DOHH2 (cell line): ENCODE results near the gene INTS2.
"Not testable (repeated sequence)": the region's sequence is repeated elsewhere in the genome, so short reads cannot be mapped to it uniquely, and the experiment has no call there.

Experiments
- H3F3A ChIP-seq: fragments of 200-600 bp; sonication (generic), shearing (Covaris generic); 2 replicates; pipeline ENCODE4 v1.6.0; 2016; ENCODE audit warnings: antibody characterized with exemption, mild to moderate bottlenecking; ENCODE audit not compliant: control insufficient read depth, insufficient read depth
- H3K27ac ChIP-seq: fragments of 200-600 bp; sonication (generic); 2 replicates; pipeline ENCODE4 v1.5.1; 2014; ENCODE audit warnings: low read depth, mild to moderate bottlenecking, low read length, moderate library complexity
- H3K27me3 ChIP-seq: fragments of 200-600 bp; sonication (generic); 2 replicates; pipeline ENCODE4 v1.6.1; 2014; ENCODE audit warnings: mild to moderate bottlenecking, low read length, mixed read lengths; ENCODE audit not compliant: control insufficient read depth
- H3K36me3 ChIP-seq: fragments of 200-600 bp; sonication (generic); 2 replicates; pipeline ENCODE4 v1.6.1; 2014; ENCODE audit warnings: mild to moderate bottlenecking, low read length, moderate library complexity, mixed read lengths; ENCODE audit not compliant: control insufficient read depth
- H3K4me1 ChIP-seq: fragments of 200-600 bp; sonication (generic); 2 replicates; pipeline ENCODE4 v1.6.1; 2014; ENCODE audit warnings: mild to moderate bottlenecking, low read length, mixed read lengths; ENCODE audit not compliant: control insufficient read depth
- H3K4me2 ChIP-seq: fragments of 200-600 bp; sonication (generic); 2 replicates; pipeline ENCODE4 v1.6.0; 2014; ENCODE audit warnings: mild to moderate bottlenecking, low read length, moderate library complexity
- H3K4me3 ChIP-seq: fragments of 200-600 bp; sonication (generic); 2 replicates; pipeline ENCODE4 v1.5.1; 2014; ENCODE audit warnings: mild to moderate bottlenecking, low read length, mixed read lengths
- H3K79me2 ChIP-seq: fragments of 200-600 bp; sonication (generic); 2 replicates; pipeline ENCODE4 v1.6.1; 2014; ENCODE audit warnings: mild to moderate bottlenecking, low read length, mixed read lengths; ENCODE audit not compliant: control insufficient read depth
- H3K9me2 ChIP-seq: fragments of 200-600 bp; sonication (generic); replicated peaks from 2 replicates; pipeline ENCODE4 v1.6.1; 2014; ENCODE audit warnings: mild to moderate bottlenecking, low read length, mixed read lengths; ENCODE audit not compliant: control insufficient read depth
- H3K9me3 ChIP-seq: fragments of 200-600 bp; sonication (generic); 2 replicates; pipeline ENCODE4 v1.6.1; 2014; ENCODE audit warnings: antibody characterized with exemption, low read length, mixed read lengths; ENCODE audit not compliant: control insufficient read depth, insufficient read depth
- H4K20me1 ChIP-seq: fragments of 200-600 bp; sonication (generic); 2 replicates; pipeline ENCODE4 v1.6.0; 2014; ENCODE audit warnings: low read depth, mild to moderate bottlenecking, antibody characterized with exemption, low read length, moderate library complexity; ENCODE audit not compliant: control insufficient read depth, insufficient read depth
- CTCF ChIP-seq: fragments of 200-600 bp; sonication (generic); IDR thresholded peaks from one replicate; pipeline ENCODE4 v1.5.1; 2014; ENCODE audit warnings: antibody characterized with exemption, mild to moderate bottlenecking, low read depth, low read length; ENCODE audit not compliant: poor library complexity, severe bottlenecking
- EZH2phosphoT487 ChIP-seq: fragments of 200-600 bp; sonication (generic); IDR thresholded peaks from 2 replicates; pipeline ENCODE4 v1.6.1; 2017; ENCODE audit warnings: borderline replicate concordance, mild to moderate bottlenecking, antibody characterized with exemption, low read length, moderate library complexity, mixed read lengths

The INTS2 gene

GRCh38 chr17:61895391-61895790, 32.4 kb downstream of the INTS2 start:
- Histone ChIP-seq H4K20me1 (no peaks in the 10 kb centered on the region), H3K27me3 (no peaks in the 10 kb centered on the region), H3K4me3 (no peak overlapping the region), H3K4me2 (no peak overlapping the region), H3K27ac (no peak overlapping the region), H3K4me1 (no peaks in the 10 kb centered on the region), H3F3A (no peaks in the 10 kb centered on the region), H3K9me3 (no peaks in the 10 kb centered on the region), H3K36me3 (peaks cover 64% of the 10 kb centered on the region), H3K9me2 (no peaks in the 10 kb centered on the region), H3K79me2 (no peaks in the 10 kb centered on the region)
- TF ChIP-seq CTCF (no peak), EZH2phosphoT487 (no peak)

GRCh38 chr17:61894310-61894709, 33.5 kb downstream of the INTS2 start:
- not testable (repeated sequence) for H3K27me3 ChIP-seq, H3K4me1 ChIP-seq, H3K27ac ChIP-seq, H3K9me2 ChIP-seq, H3K4me3 ChIP-seq, H4K20me1 ChIP-seq, H3K9me3 ChIP-seq, H3K79me2 ChIP-seq, H3K4me2 ChIP-seq, H3F3A ChIP-seq
- peaks cover 64% of the 10 kb centered on the region for H3K36me3 ChIP-seq

GRCh38 chr17:61887733-61888132, 40.0 kb downstream of the INTS2 start:
- not testable (repeated sequence) for H3K79me2 ChIP-seq, H3K9me2 ChIP-seq, H3K4me3 ChIP-seq, H3K27me3 ChIP-seq, H3K27ac ChIP-seq, H3K9me3 ChIP-seq, H3K4me2 ChIP-seq, H4K20me1 ChIP-seq, H3K4me1 ChIP-seq, H3F3A ChIP-seq
- peaks cover 55% of the 10 kb centered on the region for H3K36me3 ChIP-seq

- not testable (repeated sequence) for H3K4me2 ChIP-seq, H3K27ac ChIP-seq, H4K20me1 ChIP-seq, H3K4me1 ChIP-seq, H3K9me3 ChIP-seq, H3K27me3 ChIP-seq, H3F3A ChIP-seq, H3K9me2 ChIP-seq, H3K79me2 ChIP-seq, H3K4me3 ChIP-seq
- peaks cover 54% of the 10 kb centered on the region for H3K36me3 ChIP-seq
Measured at GRCh38 chr17:61885865-61886264, 41.9 kb downstream of the INTS2 start.

GRCh38 chr17:61884864-61885263, 42.9 kb downstream of the INTS2 start:
- H3K27me3 ChIP-seq: no peaks in the 10 kb centered on the region
- H3K4me2 ChIP-seq: no peak overlapping the region
- H3K4me1 ChIP-seq: no peaks in the 10 kb centered on the region
- H3K27ac ChIP-seq: no peak overlapping the region
- H4K20me1 ChIP-seq: no peaks in the 10 kb centered on the region
- no peaks in the 10 kb centered on the region for H3F3A ChIP-seq
- H3K9me3 ChIP-seq: no peaks in the 10 kb centered on the region
- H3K36me3 ChIP-seq: peaks cover 55% of the 10 kb centered on the region
- TF ChIP-seq CTCF (no peak), EZH2phosphoT487 (no peak)
- H3K4me3 ChIP-seq: no peak overlapping the region
- H3K79me2 ChIP-seq: no peaks in the 10 kb centered on the region
- H3K9me2 ChIP-seq: no peaks in the 10 kb centered on the region
